HG03097 (cell line): ENCODE results near the gene RNF180.
"Not testable (repeated sequence)": the region's sequence is repeated elsewhere in the genome, so short reads cannot be mapped to it uniquely, and the experiment has no call there.

Experiments used
- ATAC-seq: cut with Tn5 transposase; IDR thresholded peaks from one replicate; pipeline ENCODE4 v1.9.1; 2021; ENCODE audit not compliant: unreplicated experiment, low FRiP score

Gene RNF180

GRCh38 chr5:64180661-64181343 lies 15.2 kb downstream of the RNF180 start:
- ATAC-seq, result no peak

DNA sequence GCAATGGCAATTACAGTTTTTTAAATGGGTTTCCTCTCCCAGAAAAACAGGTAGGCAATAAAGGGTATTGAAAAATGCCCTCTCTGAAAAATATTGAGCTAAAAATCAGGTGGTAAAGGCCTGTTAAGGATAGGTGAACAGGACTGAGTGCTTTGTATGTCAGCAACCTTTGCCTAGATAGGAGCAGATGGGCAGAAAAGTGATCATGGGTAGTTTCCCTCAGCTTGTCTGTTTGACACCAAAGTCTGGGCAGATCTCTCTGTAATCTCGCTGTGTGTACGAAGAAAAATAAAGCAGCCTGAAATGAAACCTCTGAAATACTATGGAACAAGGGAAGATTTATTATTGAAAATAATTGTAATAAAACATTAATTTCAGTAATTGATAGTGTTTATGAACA lies 15.8 kb downstream of the RNF180 start:
- no peak for ATAC-seq

- no peak for ATAC-seq
Measured at GRCh38 chr5:64183956-64184355, 18.3 kb downstream of the RNF180 start.

DNA sequence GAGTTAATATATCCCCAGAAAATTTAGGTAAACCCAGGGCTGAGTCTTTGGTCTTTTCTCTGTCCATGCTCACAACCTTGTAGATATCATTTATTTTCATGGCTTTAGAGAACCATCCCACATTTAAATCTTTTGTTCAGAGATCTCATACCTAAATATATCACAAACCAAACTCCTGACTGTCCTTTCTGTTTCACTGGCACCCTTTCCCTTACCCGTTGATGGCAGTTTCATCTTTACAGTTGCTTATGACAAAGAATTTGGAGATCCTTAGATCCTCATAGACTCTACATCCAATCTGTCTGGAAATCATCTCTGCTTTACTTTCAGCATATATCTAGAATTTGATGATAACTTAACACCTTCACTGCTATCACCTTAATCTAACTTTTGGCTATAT lies 19.2 kb downstream of the RNF180 start:
- ATAC-seq, result no peak

GRCh38 chr5:64188776-64189175 lies 23.1 kb downstream of the RNF180 start:
- ATAC-seq, result no peak

DNA sequence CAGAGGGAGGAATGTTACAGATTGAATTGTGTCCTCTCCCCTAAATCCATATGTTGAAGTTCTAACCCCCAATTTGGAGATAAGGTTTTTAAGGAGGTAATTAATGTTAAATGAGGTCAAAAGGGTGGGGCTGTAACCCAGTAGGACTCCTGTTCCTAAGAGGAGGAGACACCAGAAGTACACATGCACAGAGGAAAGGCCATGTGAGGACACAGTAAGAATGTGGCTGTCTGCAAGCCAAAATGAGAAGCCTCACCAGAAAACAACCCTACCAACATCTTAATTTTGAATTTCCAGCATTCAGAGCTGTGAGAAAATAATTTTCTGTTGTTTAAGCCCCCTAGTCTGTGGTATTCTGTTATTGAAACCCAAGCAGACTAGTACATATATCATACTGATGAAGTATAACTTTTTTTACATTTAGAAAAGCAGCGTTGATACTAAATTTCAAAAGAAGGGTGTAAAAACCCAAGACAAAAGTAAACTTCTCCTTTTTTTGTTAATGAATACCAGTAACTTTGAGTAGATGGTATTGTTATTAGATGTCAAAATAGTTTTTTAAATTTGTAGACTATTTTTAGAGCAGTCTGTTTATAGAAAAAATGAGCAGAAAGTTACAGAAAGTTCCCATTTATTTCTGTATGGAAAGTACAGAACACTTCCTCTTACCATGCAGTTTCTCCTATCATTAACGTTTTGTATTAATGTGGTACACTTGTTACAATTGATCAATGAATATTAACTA lies 25.1 kb downstream of the RNF180 start:
- no peak for ATAC-seq

DNA sequence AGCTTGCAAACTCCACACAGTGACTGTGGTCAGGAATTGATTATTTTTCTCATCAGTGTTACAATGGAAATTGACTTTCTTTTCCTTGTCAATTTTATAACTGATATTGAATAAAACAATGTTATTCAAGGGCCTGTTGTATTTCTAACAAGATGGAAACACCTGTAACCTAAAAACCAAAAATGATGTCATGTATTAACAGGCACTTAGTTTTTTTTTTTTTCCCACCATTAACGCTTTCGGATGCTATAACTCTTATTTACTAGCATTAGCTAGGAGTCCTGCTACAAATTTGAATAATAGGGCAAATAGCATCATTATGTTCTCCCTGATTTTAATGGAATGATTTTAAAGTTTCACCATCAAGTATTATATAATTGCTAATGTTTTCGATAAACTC lies 30.3 kb downstream of the RNF180 start:
- ATAC-seq, result no peak

DNA sequence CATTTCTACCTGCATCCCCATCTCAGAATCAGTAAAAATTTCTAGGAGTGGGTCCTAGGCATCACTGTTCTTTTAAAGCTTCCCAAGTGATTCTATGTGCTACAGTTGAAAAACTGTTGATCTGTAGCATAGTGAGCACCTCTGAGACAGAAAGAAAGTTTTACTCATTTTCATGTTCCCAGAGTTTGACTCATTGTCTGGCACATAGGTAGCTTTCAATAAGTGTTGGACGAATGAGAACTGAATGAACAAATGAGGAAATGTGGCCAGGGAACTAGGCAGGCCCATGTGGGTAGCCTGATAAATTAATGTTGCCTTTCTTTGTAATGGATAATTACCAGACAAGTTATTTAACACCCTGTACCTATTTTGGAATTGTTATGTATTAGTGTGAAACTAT lies 33.8 kb downstream of the RNF180 start:
- no peak for ATAC-seq

- ATAC-seq, result no peak
Measured at GRCh38 chr5:64201996-64202395, 36.4 kb downstream of the RNF180 start.

- ATAC-seq, result no peak
Measured at GRCh38 chr5:64206653-64207052, 41.0 kb downstream of the RNF180 start.

GRCh38 chr5:64207978-64208377 lies 42.3 kb downstream of the RNF180 start:
- no peak for ATAC-seq

DNA sequence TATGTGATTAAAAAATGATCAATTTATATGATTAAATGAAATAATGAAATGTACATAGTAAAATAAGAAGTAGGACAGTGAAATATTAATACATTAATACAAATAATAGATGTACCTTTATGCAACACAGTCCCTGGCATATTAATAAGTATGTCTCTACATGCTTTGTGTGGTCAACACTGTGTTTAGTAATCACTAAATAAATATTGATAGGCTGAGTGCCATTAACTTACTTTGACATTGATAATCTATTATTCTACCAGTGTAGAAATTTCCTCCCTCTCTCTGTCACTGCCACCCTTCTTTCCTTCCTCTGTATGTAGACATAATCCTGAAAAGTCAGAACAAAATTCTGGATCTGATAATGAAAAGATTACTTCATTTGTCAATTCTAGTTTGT lies 43.7 kb downstream of the RNF180 start:
- ATAC-seq, result no peak

GRCh38 chr5:64210866-64211265 lies 45.2 kb downstream of the RNF180 start:
- ATAC-seq, result no peak

DNA sequence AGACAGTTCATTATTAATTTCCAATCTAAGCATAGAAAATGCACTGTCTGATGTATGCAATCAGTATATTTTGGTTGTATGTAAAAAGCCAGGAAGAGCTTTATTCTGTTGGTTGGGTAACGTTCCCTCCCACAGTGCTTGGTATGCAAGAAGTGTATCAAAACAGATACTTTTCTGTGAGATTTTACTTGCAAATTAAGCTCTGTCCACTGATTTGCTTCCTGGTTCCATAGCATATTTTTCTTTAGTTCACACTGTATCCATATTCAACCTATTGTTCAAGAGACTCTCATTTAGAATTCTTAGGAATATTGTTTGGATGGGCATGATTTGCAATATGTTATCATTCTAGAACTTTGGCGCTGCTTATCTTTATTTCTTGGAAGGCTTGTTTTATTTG lies 47.4 kb downstream of the RNF180 start:
- ATAC-seq, result no peak

GRCh38 chr5:64213531-64213930 lies 47.9 kb downstream of the RNF180 start:
- no peak for ATAC-seq

DNA sequence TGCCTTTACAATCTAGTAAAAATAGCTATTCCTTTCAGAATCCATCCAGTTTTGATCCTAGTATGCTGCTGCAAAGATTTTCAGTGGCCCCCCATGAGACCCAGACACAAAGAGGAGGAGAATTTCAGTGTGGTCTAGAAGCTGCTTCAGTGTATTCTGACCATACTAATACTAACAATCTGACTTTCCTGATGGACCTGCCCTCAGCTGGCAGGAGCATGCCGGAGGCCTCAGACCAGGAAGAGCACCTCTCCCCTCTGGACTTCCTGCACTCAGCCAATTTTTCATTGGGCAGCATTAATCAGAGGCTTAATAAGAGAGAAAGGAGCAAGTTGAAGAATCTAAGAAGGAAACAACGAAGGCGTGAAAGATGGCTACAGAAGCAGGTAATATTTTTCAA lies 48.5 kb downstream of the RNF180 start:
- no peak for ATAC-seq

DNA sequence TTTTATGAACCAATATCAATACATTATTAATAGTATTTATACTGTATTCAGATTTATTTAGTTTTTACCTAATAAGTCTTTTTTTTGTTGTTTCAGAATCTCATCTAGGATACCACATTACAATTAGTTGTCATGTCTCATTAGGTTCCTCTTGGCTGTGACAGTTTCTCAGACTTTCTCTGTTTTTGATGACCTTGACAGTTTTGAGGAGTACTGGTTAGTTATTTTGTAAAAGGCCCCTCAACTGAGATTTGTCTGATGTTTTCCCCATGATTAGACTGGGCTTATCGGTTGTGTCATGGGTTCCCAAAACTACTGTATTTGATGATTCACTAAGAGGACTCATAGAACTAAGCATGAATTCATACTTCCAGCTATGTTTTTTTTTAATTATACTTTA lies 56.3 kb downstream of the RNF180 start:
- no peak for ATAC-seq

GRCh38 chr5:64225286-64225981 lies 59.8 kb downstream of the RNF180 start:
- not testable (repeated sequence) for ATAC-seq

GRCh38 chr5:64227131-64227537 lies 61.5 kb downstream of the RNF180 start:
- ATAC-seq, result not testable (repeated sequence)

DNA sequence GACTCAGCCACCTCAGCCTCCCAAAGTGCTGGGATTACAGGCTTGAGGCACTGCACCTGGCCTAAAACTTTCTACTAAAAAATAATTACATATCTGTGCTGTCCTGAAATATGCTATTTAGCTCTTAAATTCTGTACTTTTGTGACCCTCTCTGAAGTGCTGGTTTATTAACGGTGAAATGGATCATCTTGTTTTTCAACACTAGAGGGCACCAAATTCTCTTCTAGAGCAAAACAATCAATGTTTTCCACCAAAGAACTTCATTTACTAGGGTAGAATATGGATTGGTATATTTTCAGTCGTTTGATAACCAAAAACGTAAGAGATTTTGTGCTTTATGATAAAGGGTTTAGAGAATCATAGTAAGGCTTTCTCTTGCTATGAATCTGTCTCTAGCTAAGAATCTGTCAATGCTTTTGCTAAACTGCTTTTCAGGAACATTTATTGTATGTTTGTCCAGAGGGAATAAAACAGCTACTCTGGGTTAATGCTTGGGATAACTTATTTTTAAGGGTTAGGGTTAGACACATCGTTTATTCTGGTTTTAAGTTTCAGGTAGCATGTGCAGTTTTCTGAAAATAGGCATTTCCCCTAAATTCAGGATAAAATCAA lies 63.6 kb downstream of the RNF180 start:
- no peak for ATAC-seq

DNA sequence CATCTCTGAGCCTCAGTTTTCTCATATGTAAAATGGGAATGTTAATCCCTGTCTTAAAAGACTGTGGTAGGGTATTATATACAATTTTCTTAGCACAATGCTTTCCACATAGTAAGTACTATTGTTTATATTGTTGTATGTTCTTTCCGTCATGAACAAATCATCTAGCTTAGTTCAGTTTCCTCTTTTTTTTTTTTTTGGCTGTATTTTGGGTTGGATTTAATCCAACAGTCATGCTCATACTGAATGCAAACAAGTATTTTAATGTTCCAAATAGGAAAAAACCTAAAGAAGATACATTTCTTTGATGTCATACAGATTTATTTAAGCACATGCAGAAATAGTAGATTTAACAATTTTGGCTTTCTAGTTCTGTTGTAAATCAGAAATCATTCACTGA lies 95.1 kb downstream of the RNF180 start:
- ATAC-seq, result no peak
